Activated naive CD8-positive, alpha-beta T cell treated with anti-CD3 and anti-CD28 coated beads, Interleukin-2, amount 50 U/mL, for 24 hours (primary cell): ENCODE measurements around the gene GLIS1.

Source experiments
- ATAC-seq: fragments of 150-1000 bp; cut with Tn5 transposase; one replicate; pipeline ENCODE4 v1.10.0; 2021
- DNase-seq: peaks from one replicate; pipeline ENCODE4 v3.0.0; 2021
- H3K27ac Mint-ChIP-seq: one replicate; pipeline ENCODE4 v1.8.0; 2021; ENCODE audit warnings: mild to moderate bottlenecking, mixed read lengths
- H3K27me3 Mint-ChIP-seq: one replicate; pipeline ENCODE4 v1.8.0; 2021; ENCODE audit warnings: mixed read lengths
- H3K36me3 Mint-ChIP-seq: one replicate; pipeline ENCODE4 v1.8.0; 2021; ENCODE audit warnings: low read depth, mixed read lengths
- H3K4me1 Mint-ChIP-seq: one replicate; pipeline ENCODE4 v1.8.0; 2021; ENCODE audit warnings: mixed read lengths
- H3K4me3 Mint-ChIP-seq: one replicate; pipeline ENCODE4 v1.8.0; 2021; ENCODE audit warnings: mild to moderate bottlenecking, moderate library complexity, mixed read lengths
- H3K9me3 Mint-ChIP-seq: one replicate; pipeline ENCODE4 v1.8.0; 2021; ENCODE audit warnings: mixed read lengths

The GLIS1 gene

GRCh38 chr1:53677486-53677885, 61.5 kb downstream of the GLIS1 start:
- DNase-seq: no peak
- ATAC-seq: no peak
- H3K4me1 Mint-ChIP-seq: peaks cover 6% of the 10 kb centered on the region
- H3K9me3 Mint-ChIP-seq: no peaks in the 10 kb centered on the region
- no peak overlapping the region for H3K27ac Mint-ChIP-seq
- H3K27me3 Mint-ChIP-seq: no peaks in the 10 kb centered on the region
- H3K4me3 Mint-ChIP-seq: no peak overlapping the region
- no peaks in the 10 kb centered on the region for H3K36me3 Mint-ChIP-seq

DNA sequence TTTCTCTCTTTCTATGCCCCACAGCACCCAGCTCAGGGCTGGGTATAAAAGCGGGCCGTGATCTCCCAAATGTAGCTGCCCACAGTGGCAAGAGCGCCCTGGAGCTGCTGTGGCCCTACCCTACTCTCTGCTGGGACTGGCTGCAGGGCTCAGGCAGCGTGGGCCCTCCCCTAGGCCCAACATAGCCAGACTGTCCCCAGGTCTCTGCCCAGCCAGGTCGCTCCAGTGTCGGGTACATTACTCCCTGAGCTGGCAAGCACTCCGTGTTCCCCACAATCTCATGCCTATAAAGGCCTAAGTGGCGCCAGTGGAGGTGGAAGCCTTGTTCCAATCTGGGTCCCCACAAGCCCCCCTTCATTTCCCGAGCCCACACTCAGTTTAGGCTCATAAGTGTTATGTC, 66.2 kb downstream of the GLIS1 start:
- Mint-ChIP-seq H3K27ac (no peak overlapping the region), H3K27me3 (no peaks in the 10 kb centered on the region), H3K9me3 (no peaks in the 10 kb centered on the region), H3K36me3 (no peaks in the 10 kb centered on the region), H3K4me1 (no peaks in the 10 kb centered on the region), H3K4me3 (no peak overlapping the region)
- DNase-seq (no peak), ATAC-seq (no peak)

GRCh38 chr1:53672243-53672642, 66.7 kb downstream of the GLIS1 start:
- Mint-ChIP-seq H3K27ac (no peak overlapping the region), H3K27me3 (no peaks in the 10 kb centered on the region), H3K4me3 (no peak overlapping the region), H3K36me3 (no peaks in the 10 kb centered on the region), H3K9me3 (no peaks in the 10 kb centered on the region), H3K4me1 (no peaks in the 10 kb centered on the region)
- DNase-seq (no peak), ATAC-seq (no peak)

DNA sequence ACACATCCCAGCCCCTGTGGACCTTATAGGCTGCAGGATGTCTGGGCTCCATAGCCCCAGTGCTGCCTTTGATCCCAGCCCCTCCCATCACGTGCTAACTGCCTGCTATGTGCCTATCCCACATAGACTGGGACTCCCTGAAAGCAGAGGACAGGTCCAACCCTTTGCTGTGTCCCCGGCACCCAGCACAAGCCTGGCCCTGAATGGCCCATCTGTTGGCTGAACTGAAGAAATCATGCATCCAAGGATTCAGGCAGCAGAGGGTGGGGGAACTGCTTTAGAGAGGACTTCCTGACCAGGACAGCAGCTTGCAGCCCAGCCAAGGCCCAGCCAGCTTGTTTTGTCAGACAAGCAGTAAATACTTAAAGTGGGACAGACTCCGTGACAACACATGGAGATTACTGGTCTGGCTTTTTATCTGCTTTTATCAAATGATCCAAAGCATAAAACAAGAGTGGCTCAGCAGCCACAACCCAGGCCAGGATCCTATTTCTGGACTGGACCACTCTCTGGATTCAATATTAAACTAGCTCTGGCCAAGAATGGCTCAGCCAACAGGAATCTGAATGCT, 69.3 kb downstream of the GLIS1 start:
- no peak for DNase-seq
- Mint-ChIP-seq H3K27ac (no peak overlapping the region), H3K4me1 (no peaks in the 10 kb centered on the region), H3K4me3 (no peak overlapping the region), H3K9me3 (no peaks in the 10 kb centered on the region), H3K36me3 (no peaks in the 10 kb centered on the region), H3K27me3 (no peaks in the 10 kb centered on the region)
- ATAC-seq: no peak

GRCh38 chr1:53666566-53666965, 72.4 kb downstream of the GLIS1 start:
- no peak for ATAC-seq
- Mint-ChIP-seq H3K36me3 (no peaks in the 10 kb centered on the region), H3K27me3 (no peaks in the 10 kb centered on the region), H3K9me3 (no peaks in the 10 kb centered on the region), H3K4me1 (no peaks in the 10 kb centered on the region), H3K27ac (no peak overlapping the region), H3K4me3 (no peak overlapping the region)
- DNase-seq: no peak

DNA sequence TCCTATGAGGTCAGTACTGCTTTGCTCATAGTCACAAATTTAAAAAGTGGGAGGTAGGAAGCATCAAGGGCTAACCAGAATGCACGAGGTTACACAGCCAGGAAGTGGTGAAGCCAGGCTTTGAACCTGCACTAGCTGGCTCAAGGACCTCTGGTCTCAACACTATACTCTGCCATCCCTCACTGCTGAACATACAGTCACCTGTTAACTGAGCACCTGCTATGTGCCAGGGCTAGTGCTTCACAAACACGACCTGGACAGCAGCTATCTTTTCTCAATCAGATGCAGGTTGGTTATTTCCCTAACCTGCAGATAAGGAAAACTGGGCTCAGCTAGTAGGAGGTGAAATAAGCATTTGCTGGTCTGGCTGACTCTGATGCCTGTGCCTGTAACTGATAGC, 73.0 kb downstream of the GLIS1 start:
- H3K27ac Mint-ChIP-seq: no peak overlapping the region
- H3K4me1 Mint-ChIP-seq: no peaks in the 10 kb centered on the region
- H3K36me3 Mint-ChIP-seq: no peaks in the 10 kb centered on the region
- DNase-seq (no peak), ATAC-seq (peak; percentile 20)
- H3K27me3 Mint-ChIP-seq: no peaks in the 10 kb centered on the region
- H3K4me3 Mint-ChIP-seq: no peak overlapping the region
- no peaks in the 10 kb centered on the region for H3K9me3 Mint-ChIP-seq

- Mint-ChIP-seq H3K4me3 (no peak overlapping the region), H3K27ac (no peak overlapping the region), H3K36me3 (no peaks in the 10 kb centered on the region), H3K27me3 (no peaks in the 10 kb centered on the region), H3K9me3 (no peaks in the 10 kb centered on the region), H3K4me1 (no peaks in the 10 kb centered on the region)
- ATAC-seq: no peak
- no peak for DNase-seq
Measured at GRCh38 chr1:53663529-53664300, 75.2 kb downstream of the GLIS1 start.

DNA sequence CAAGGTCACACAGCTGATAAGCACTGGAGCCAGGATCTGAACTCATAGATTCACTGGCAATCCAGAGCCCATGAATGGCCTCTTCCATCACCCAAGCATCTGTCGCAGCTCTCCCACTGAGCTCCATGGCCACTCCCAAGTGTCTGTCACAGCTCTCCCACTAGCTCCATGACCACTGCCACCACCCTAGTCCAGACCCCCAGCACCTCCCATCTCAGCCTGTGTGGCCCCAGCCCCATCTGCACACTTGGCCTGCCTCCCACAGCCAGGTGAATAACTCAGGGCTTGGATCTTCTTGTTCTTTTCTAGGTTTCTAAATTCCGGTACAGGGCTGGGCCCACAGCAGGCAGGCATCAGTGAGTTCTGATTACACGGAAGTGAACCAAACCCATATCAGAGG, 76.0 kb downstream of the GLIS1 start:
- Mint-ChIP-seq H3K27ac (no peak overlapping the region), H3K4me3 (no peak overlapping the region)

GRCh38 chr1:53662169-53662568, 76.8 kb downstream of the GLIS1 start:
- DNase-seq (no peak), ATAC-seq (no peak)
- Mint-ChIP-seq H3K27me3 (peaks cover 6% of the 10 kb centered on the region), H3K9me3 (no peaks in the 10 kb centered on the region), H3K27ac (no peak overlapping the region), H3K4me3 (no peak overlapping the region), H3K4me1 (no peaks in the 10 kb centered on the region), H3K36me3 (no peaks in the 10 kb centered on the region)

More for the DNA sequence above, 76.0 kb downstream of the GLIS1 start:
- H3K4me1 Mint-ChIP-seq: no peaks in the 10 kb centered on the region
- DNase-seq: no peak
- ATAC-seq: no peak
- no peaks in the 10 kb centered on the region for H3K9me3 Mint-ChIP-seq
- no peaks in the 10 kb centered on the region for H3K36me3 Mint-ChIP-seq
- peaks cover 4% of the 10 kb centered on the region for H3K27me3 Mint-ChIP-seq

DNA sequence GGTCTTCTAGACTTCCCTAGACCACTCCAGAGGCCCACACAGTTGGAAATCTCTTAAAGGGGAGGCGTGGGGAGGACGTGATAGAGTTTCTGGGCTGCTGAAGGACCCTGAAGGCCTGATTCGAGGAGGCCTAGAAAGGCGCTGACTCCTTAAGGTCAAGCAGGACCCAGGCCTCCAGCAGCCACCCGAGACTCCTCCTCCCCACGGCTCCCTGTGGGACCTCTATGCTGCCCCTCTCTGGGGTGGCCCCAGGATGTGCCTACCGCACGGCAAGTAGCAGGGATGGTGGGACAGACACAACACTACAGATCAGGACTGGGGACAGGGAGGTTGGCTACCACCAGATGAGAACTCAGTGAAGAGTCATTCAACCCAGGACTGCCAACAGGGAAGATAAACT, 77.5 kb downstream of the GLIS1 start:
- no peaks in the 10 kb centered on the region for H3K9me3 Mint-ChIP-seq
- H3K27me3 Mint-ChIP-seq: peaks cover 9% of the 10 kb centered on the region
- no peak overlapping the region for H3K4me3 Mint-ChIP-seq

DNA sequence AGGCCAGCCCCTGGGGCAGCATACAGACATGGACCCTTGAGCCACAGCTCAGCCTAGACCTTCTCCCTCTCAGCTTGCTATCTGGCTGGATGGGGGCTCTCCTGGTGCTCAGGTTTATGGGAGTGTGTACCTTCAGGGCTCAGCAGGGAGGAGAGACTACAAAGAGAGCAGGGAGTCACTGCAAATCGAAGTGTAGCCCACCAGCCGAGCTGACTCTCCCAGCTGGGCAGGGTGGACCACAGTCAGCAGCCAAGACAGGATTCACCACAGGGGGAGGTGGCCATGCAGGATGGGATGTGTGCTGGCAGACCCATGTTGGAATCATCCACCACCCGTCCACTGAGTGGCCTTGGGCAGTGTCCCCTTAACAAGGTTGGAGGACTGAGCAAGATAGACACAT, 78.3 kb downstream of the GLIS1 start:
- H3K4me3 Mint-ChIP-seq: no peak overlapping the region
- H3K36me3 Mint-ChIP-seq: no peaks in the 10 kb centered on the region
- H3K27me3 Mint-ChIP-seq: peaks cover 12% of the 10 kb centered on the region
- ATAC-seq: no peak
- DNase-seq: no peak
- no peak overlapping the region for H3K27ac Mint-ChIP-seq
- H3K9me3 Mint-ChIP-seq: no peaks in the 10 kb centered on the region
- H3K4me1 Mint-ChIP-seq: no peaks in the 10 kb centered on the region

More for the DNA sequence above, 77.5 kb downstream of the GLIS1 start:
- Mint-ChIP-seq H3K36me3 (no peaks in the 10 kb centered on the region), H3K4me1 (no peaks in the 10 kb centered on the region), H3K27ac (no peak overlapping the region)
- ATAC-seq (no peak), DNase-seq (no peak)

DNA sequence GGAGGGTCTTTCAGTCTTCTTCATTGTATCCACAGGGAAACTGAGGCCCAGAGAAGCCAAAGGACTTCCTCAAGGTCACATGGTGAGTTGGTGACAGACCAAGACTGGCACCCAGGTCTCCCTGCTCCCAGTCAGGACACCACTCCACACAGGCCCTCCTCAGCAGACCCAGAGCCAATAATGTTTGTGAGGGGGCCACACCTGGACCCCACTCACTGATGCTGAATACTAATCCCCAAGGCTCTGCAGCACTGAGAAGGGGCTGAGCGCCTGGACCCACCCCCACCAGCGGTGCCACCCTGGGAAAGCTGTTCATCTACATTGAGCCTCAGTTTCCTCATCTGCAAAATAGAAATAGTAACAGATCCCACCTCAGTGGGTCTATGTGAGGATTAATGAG, 79.5 kb downstream of the GLIS1 start:
- no peak for ATAC-seq
- DNase-seq: no peak
- H3K4me3 Mint-ChIP-seq: no peak overlapping the region
- no peak overlapping the region for H3K27ac Mint-ChIP-seq
- H3K27me3 Mint-ChIP-seq: peaks cover 18% of the 10 kb centered on the region
- no peaks in the 10 kb centered on the region for H3K4me1 Mint-ChIP-seq
- H3K9me3 Mint-ChIP-seq: no peaks in the 10 kb centered on the region
- no peaks in the 10 kb centered on the region for H3K36me3 Mint-ChIP-seq

GRCh38 chr1:53658489-53659230, 80.3 kb downstream of the GLIS1 start:
- ATAC-seq (no peak), DNase-seq (no peak)
- H3K4me1 Mint-ChIP-seq: no peaks in the 10 kb centered on the region
- no peaks in the 10 kb centered on the region for H3K9me3 Mint-ChIP-seq
- H3K27me3 Mint-ChIP-seq: peaks cover 20% of the 10 kb centered on the region
- H3K27ac Mint-ChIP-seq: no peak overlapping the region
- no peaks in the 10 kb centered on the region for H3K36me3 Mint-ChIP-seq
- no peak overlapping the region for H3K4me3 Mint-ChIP-seq

DNA sequence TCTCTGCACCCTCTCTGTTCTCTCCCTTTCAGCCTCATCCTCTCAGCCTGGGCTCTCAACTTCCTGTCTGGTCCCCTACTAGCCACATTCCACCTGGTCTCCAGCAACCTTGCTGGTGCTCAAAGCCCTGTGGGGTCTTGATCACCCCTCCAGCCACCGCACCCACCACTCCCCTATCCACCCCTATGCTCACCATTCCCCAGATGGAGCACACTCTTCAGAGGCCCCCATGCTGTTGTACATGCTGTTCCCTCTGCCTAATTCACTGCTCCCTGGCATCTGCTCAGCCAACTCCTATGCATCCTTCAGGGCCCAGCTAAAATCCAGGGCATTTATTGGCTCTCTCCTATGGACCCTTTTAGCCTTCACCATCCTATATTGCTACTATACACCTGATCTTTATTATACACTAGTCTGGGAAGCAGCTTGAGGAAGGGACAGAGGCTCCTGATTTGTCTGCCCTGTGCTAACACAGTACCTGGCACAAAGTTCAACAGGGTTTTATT, 81.0 kb downstream of the GLIS1 start:
- DNase-seq (no peak), ATAC-seq (no peak)
- H3K4me1 Mint-ChIP-seq: no peaks in the 10 kb centered on the region
- no peak overlapping the region for H3K27ac Mint-ChIP-seq
- H3K27me3 Mint-ChIP-seq: peaks cover 20% of the 10 kb centered on the region
- H3K4me3 Mint-ChIP-seq: no peak overlapping the region
- H3K36me3 Mint-ChIP-seq: no peaks in the 10 kb centered on the region
- no peaks in the 10 kb centered on the region for H3K9me3 Mint-ChIP-seq

DNA sequence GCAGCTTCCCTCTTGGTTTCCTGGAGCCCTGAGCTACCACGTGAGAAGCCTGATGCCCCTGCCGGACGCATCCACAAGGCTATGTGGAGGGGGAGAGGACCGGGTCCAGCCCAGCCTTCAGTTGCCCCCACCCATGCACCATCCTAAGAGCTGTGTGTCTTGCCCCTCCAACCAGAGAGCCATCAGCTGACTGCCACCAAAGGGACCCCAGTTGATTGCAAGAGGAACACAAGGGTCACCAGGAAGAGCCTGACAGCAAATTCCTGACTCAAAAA, 81.5 kb downstream of the GLIS1 start:
- Mint-ChIP-seq H3K4me3 (no peak overlapping the region), H3K4me1 (no peaks in the 10 kb centered on the region), H3K9me3 (no peaks in the 10 kb centered on the region), H3K36me3 (no peaks in the 10 kb centered on the region), H3K27me3 (peaks cover 20% of the 10 kb centered on the region), H3K27ac (no peak overlapping the region)
- ATAC-seq (no peak), DNase-seq (no peak)
